Left lung (tissue), 10 donors: ENCODE results near the gene CAV2. TPM values are rescaled to one million over a fixed set of nuclear protein-coding genes. Genes with fewer than 3 reads are reported as not detected.

Experiments
- ATAC-seq: fragments of 200-7000 bp; cut with Tn5 transposase; one replicate; pipeline ENCODE4 v1.9.1; 2020; ENCODE audit warnings: moderate library complexity
- DNase-seq, 4 donors: peaks; one replicate each; pipeline ENCODE4 v3.0.0-alpha.2; 2013 to 2020
- H3K27ac ChIP-seq, 2 donors: fragments of 200-600 bp; sonication (generic) in 1 of 2; one replicate each; pipeline versions ENCODE4 v1.5.0 to v1.8.0; 2020 to 2021
- H3K27me3 ChIP-seq, 2 donors: fragments of 200-600 bp; sonication (generic) in 1 of 2; one replicate each; pipeline versions ENCODE4 v1.5.0 to v1.8.0; 2020 to 2021
- H3K36me3 ChIP-seq, 2 donors: fragments of 200-600 bp; sonication (generic) in 1 of 2; one replicate each; pipeline versions ENCODE4 v1.5.0 to v1.8.0; 2020 to 2021
- H3K4me1 ChIP-seq, 2 donors: fragments of 200-600 bp; one replicate each; pipeline ENCODE4 v1.8.0; 2021
- H3K4me3 ChIP-seq, 2 donors: fragments of 200-600 bp; sonication (generic) in 1 of 2; one replicate each; pipeline versions ENCODE4 v1.5.0 to v1.8.0; 2020 to 2021; ENCODE audit warnings: mild to moderate bottlenecking in 1 of 2
- H3K9me3 ChIP-seq, 2 donors: fragments of 200-600 bp; sonication (generic) in 1 of 2; one replicate each; pipeline versions ENCODE4 v1.5.0 to v1.8.0; 2020 to 2021
- intact Hi-C, 2 donors: fragments of 100-400 bp; cut with DNase I; formaldehyde crosslinking; loops; one replicate each; pipeline versions ENCODE4 v1.11.2 to v1.14.2; 2022
- polyA plus RNA-seq, 6 donors: library from polyadenylated mRNA; unstranded; fragments of 120-200 nt; gene quantifications; one replicate each; pipeline ENCODE4 v1.2.1, GENCODE V29; 2013; ENCODE audit not compliant: insufficient read length in 6 of 6
- total RNA-seq, 2 donors: library from RNA; stranded (reverse); fragmentation: NEBNext Ultra II Directional; extraction: Animal tissue kit (Norgen Biotek cat#: 25700); gene quantifications; one replicate each; pipeline ENCODE4 v1.2.1, GENCODE V29; 2021
- TF ChIP-seq, protein P1 (sequence below), 2 donors: fragments of 200-600 bp; sonication (generic) in 1 of 2; IDR thresholded peaks; one replicate each; pipeline versions ENCODE4 v1.5.0 to v1.8.0; 2021; ENCODE audit warnings: antibody characterized with exemption in 2 of 2
- donor health status: DM: no; HTN: yes; CAD: no.
- donor health status: DM: no; HTN: no; CAD: no.

CAV2 gene
- total and polyA plus RNA-seq, 8 donors = 85.2 to 210 (median 91.4) TPM

DNA sequence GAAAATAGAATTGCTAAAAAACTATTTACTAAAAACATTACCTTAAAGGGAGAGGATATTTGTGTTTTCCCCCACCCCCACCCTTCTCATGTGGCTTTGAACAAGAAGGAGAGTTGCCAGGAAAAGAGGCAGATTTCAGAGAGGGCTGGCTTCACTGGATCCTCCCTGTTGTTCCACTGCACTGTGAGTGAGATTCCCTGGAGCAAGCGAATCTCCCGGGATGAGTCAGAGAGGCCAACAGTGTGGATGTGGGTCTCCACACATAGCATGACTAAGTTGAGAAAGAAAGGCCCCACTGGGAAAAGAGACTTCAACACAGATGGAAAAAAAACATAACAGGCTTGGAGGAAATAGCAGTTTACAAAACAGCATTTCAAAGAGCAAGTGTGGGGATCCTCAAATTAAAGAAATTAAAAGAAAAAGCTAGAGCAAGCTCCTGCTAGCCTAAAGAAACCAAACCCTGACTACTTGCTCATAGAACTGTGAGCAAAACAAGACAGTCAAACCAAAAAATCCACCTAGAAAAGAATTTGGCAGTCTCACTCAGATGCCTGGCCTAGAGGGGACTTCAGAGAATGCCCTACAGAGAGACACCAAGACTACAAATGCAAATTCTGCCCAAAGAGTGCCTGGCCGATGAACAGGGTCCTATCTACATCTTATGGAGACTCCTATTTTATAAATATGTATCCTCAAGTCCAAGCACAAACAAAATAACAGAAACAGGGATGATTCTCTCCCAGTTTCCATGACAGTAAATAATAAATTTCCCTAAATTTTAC, 28.7 kb downstream of the CAV2 start:
- peak overlapping the region; percentile 90 to 94 for H3K27ac ChIP-seq
- H3K27me3 ChIP-seq = peaks cover 0 to 45% of the 10 kb centered on the region in 2 donors
- DNase-seq (peak in 1 of 4 donors; percentile 57), ATAC-seq (peak; percentile 10)
- no peaks in the 10 kb centered on the region for H3K9me3 ChIP-seq
- peak overlapping the region; percentile 51 to 57 for H3K4me3 ChIP-seq
- TF ChIP-seq, protein P1, sequence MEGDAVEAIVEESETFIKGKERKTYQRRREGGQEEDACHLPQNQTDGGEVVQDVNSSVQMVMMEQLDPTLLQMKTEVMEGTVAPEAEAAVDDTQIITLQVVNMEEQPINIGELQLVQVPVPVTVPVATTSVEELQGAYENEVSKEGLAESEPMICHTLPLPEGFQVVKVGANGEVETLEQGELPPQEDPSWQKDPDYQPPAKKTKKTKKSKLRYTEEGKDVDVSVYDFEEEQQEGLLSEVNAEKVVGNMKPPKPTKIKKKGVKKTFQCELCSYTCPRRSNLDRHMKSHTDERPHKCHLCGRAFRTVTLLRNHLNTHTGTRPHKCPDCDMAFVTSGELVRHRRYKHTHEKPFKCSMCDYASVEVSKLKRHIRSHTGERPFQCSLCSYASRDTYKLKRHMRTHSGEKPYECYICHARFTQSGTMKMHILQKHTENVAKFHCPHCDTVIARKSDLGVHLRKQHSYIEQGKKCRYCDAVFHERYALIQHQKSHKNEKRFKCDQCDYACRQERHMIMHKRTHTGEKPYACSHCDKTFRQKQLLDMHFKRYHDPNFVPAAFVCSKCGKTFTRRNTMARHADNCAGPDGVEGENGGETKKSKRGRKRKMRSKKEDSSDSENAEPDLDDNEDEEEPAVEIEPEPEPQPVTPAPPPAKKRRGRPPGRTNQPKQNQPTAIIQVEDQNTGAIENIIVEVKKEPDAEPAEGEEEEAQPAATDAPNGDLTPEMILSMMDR (IDR thresholded peaks at IDR 0.05) = no peak
- intact Hi-C loops = loop anchor here in 1 of 2 donors (10.0 kb wide), 1 partner anchor 273 kb away; no protein-coding TSS in a partner anchor
- H3K4me1 ChIP-seq = peaks cover 12 to 57% of the 10 kb centered on the region in 2 donors
- H3K36me3 ChIP-seq = no peaks in the 10 kb centered on the region

DNA sequence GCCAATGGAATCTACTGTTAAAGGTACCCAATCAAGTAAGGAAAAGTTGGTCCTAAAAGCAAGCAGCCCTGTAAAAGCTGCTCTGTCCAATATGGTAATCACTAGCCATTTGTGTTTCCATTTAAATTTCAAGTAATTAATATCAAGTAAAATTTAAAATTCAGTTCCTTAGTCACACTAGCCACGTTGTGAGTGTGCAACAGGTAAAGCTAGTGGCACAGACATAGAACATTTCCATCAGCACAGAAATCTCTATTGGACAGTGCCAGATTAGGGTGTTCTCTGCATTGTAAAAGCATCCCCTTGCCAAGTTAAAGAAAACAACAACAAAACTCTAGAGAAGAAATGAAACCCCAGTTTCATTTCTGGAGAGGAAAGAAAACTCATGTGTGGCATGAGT, 29.7 kb downstream of the CAV2 start:
- Histone ChIP-seq H3K9me3 (no peaks in the 10 kb centered on the region), H3K27ac (peak overlapping the region in 1 of 2 donors; percentile 90), H3K4me3 (peak overlapping the region in 1 of 2 donors; percentile 57), H3K27me3 (peaks cover 0 to 34% of the 10 kb centered on the region in 2 donors), H3K36me3 (no peaks in the 10 kb centered on the region), H3K4me1 (peaks cover 12 to 56% of the 10 kb centered on the region in 2 donors)
- DNase-seq = no peak
- TF ChIP-seq, protein P1 (IDR thresholded peaks at IDR 0.05) = no peak
- intact Hi-C loops = loop anchor here in 1 of 2 donors (10.0 kb wide), 1 partner anchor 274 kb away; no protein-coding TSS in a partner anchor
- no peak for ATAC-seq

- intact Hi-C loops = loop anchor here in 1 of 2 donors (10.0 kb wide), 2 partner anchors 55 to 175 kb away; no protein-coding TSS in a partner anchor
- peak overlapping the region in 1 of 2 donors; percentile 23 for H3K27ac ChIP-seq
- H3K27me3 ChIP-seq = peaks cover 0 to 24% of the 10 kb centered on the region in 2 donors
- no peaks in the 10 kb centered on the region for H3K36me3 ChIP-seq
- TF ChIP-seq, protein P1 (IDR thresholded peaks at IDR 0.05) = no peak
- peak overlapping the region in 1 of 2 donors; percentile 57 for H3K4me3 ChIP-seq
- no peak for DNase-seq
- peaks cover 18 to 55% of the 10 kb centered on the region in 2 donors for H3K4me1 ChIP-seq
- ATAC-seq = no peak
- H3K9me3 ChIP-seq = no peaks in the 10 kb centered on the region
Observed at GRCh38 chr7:116530107-116530820, 30.7 kb downstream of the CAV2 start.

GRCh38 chr7:116532102-116532688, 32.7 kb downstream of the CAV2 start:
- TF ChIP-seq, protein P1 (IDR thresholded peaks at IDR 0.05) = no peak
- peaks cover 0 to 5% of the 10 kb centered on the region in 2 donors for H3K27me3 ChIP-seq
- DNase-seq (no peak), ATAC-seq (no peak)
- H3K36me3 ChIP-seq = peaks cover 0 to 6% of the 10 kb centered on the region in 2 donors
- peaks cover 18 to 40% of the 10 kb centered on the region in 2 donors for H3K4me1 ChIP-seq
- H3K4me3 ChIP-seq = peak overlapping the region in 1 of 2 donors; percentile 57
- no peaks in the 10 kb centered on the region for H3K9me3 ChIP-seq
- no peak overlapping the region for H3K27ac ChIP-seq
- intact Hi-C loops = loop anchor here in 1 of 2 donors (10.0 kb wide), 2 partner anchors 53 to 177 kb away; no protein-coding TSS in a partner anchor
